ENCODE results near the gene RNF8.
"Not testable (repeated sequence)": the region's sequence is repeated elsewhere in the genome, so short reads cannot be mapped to it uniquely, and the experiment has no call there.

Gene RNF8

GRCh38 chr6:37392821-37393220, 39.0 kb downstream of the RNF8 start:
- Mint-ChIP-seq H3K27me3 (no peaks in the 10 kb centered on the region), H3K4me3 (no peak overlapping the region), H3K9me3 (ENCODE audit: low read depth) (no peaks in the 10 kb centered on the region), H3K4me1 (ENCODE audit: low read depth) (no peaks in the 10 kb centered on the region), H3K36me3 (peaks cover 7% of the 10 kb centered on the region), H3K27ac (no peak overlapping the region)

- no peak overlapping the region for H3K4me3 Mint-ChIP-seq
- H3K9me3 Mint-ChIP-seq (ENCODE audit: low read depth), result no peaks in the 10 kb centered on the region
- no peaks in the 10 kb centered on the region for H3K27me3 Mint-ChIP-seq
- no peaks in the 10 kb centered on the region for H3K4me1 Mint-ChIP-seq (ENCODE audit: low read depth)
- no peak overlapping the region for H3K27ac Mint-ChIP-seq
- peaks cover 7% of the 10 kb centered on the region for H3K36me3 Mint-ChIP-seq
Observed at GRCh38 chr6:37393381-37393929, 39.7 kb downstream of the RNF8 start.

- Mint-ChIP-seq H3K27ac (no peak overlapping the region), H3K4me3 (no peak overlapping the region), H3K36me3 (peaks cover 2% of the 10 kb centered on the region), H3K4me1 (ENCODE audit: low read depth) (no peaks in the 10 kb centered on the region), H3K9me3 (ENCODE audit: low read depth) (no peaks in the 10 kb centered on the region), H3K27me3 (no peaks in the 10 kb centered on the region)
Observed at GRCh38 chr6:37396571-37397180, 42.9 kb downstream of the RNF8 start.

- no peak overlapping the region for H3K4me3 Mint-ChIP-seq
- no peak overlapping the region for H3K27ac Mint-ChIP-seq
- no peaks in the 10 kb centered on the region for H3K27me3 Mint-ChIP-seq
- no peaks in the 10 kb centered on the region for H3K4me1 Mint-ChIP-seq (ENCODE audit: low read depth)
- no peaks in the 10 kb centered on the region for H3K9me3 Mint-ChIP-seq (ENCODE audit: low read depth)
- H3K36me3 Mint-ChIP-seq, result no peaks in the 10 kb centered on the region
Observed at GRCh38 chr6:37399131-37399530, 45.3 kb downstream of the RNF8 start.

GRCh38 chr6:37399795-37400490, 46.2 kb downstream of the RNF8 start:
- no peak overlapping the region for H3K4me3 Mint-ChIP-seq
- H3K27ac Mint-ChIP-seq, result no peak overlapping the region
- no peaks in the 10 kb centered on the region for H3K9me3 Mint-ChIP-seq (ENCODE audit: low read depth)
- no peaks in the 10 kb centered on the region for H3K27me3 Mint-ChIP-seq
- H3K4me1 Mint-ChIP-seq (ENCODE audit: low read depth), result no peaks in the 10 kb centered on the region
- no peaks in the 10 kb centered on the region for H3K36me3 Mint-ChIP-seq

GRCh38 chr6:37401658-37402057, 47.9 kb downstream of the RNF8 start:
- not testable (repeated sequence) for H3K36me3 Mint-ChIP-seq; H3K27ac Mint-ChIP-seq; H3K4me1 Mint-ChIP-seq (ENCODE audit: low read depth); H3K9me3 Mint-ChIP-seq (ENCODE audit: low read depth); H3K4me3 Mint-ChIP-seq; H3K27me3 Mint-ChIP-seq

GRCh38 chr6:37406726-37407341, 53.1 kb downstream of the RNF8 start:
- Mint-ChIP-seq H3K27me3 (no peaks in the 10 kb centered on the region), H3K9me3 (ENCODE audit: low read depth) (no peaks in the 10 kb centered on the region), H3K36me3 (no peaks in the 10 kb centered on the region), H3K27ac (no peak overlapping the region), H3K4me1 (ENCODE audit: low read depth) (no peaks in the 10 kb centered on the region), H3K4me3 (no peak overlapping the region)

GRCh38 chr6:37407948-37408347, 54.2 kb downstream of the RNF8 start:
- Mint-ChIP-seq H3K36me3 (no peaks in the 10 kb centered on the region), H3K4me3 (no peak overlapping the region), H3K27me3 (no peaks in the 10 kb centered on the region), H3K4me1 (ENCODE audit: low read depth) (no peaks in the 10 kb centered on the region), H3K27ac (no peak overlapping the region), H3K9me3 (ENCODE audit: low read depth) (no peaks in the 10 kb centered on the region)

GRCh38 chr6:37409501-37409900, 55.7 kb downstream of the RNF8 start:
- Mint-ChIP-seq H3K27me3 (no peaks in the 10 kb centered on the region), H3K9me3 (ENCODE audit: low read depth) (no peaks in the 10 kb centered on the region), H3K27ac (no peak overlapping the region), H3K4me3 (no peak overlapping the region), H3K4me1 (ENCODE audit: low read depth) (no peaks in the 10 kb centered on the region), H3K36me3 (no peaks in the 10 kb centered on the region)

- Mint-ChIP-seq H3K9me3 (ENCODE audit: low read depth) (no peaks in the 10 kb centered on the region), H3K4me1 (ENCODE audit: low read depth) (no peaks in the 10 kb centered on the region), H3K4me3 (no peak overlapping the region), H3K27ac (no peak overlapping the region), H3K36me3 (no peaks in the 10 kb centered on the region), H3K27me3 (no peaks in the 10 kb centered on the region)
Observed at GRCh38 chr6:37417393-37417792, 63.6 kb downstream of the RNF8 start.

- Mint-ChIP-seq H3K9me3 (ENCODE audit: low read depth) (no peaks in the 10 kb centered on the region), H3K4me1 (ENCODE audit: low read depth) (no peaks in the 10 kb centered on the region), H3K27me3 (no peaks in the 10 kb centered on the region), H3K4me3 (no peak overlapping the region), H3K27ac (no peak overlapping the region), H3K36me3 (no peaks in the 10 kb centered on the region)
Observed at GRCh38 chr6:37418722-37419121, 64.9 kb downstream of the RNF8 start.

- Mint-ChIP-seq H3K36me3 (no peaks in the 10 kb centered on the region), H3K27me3 (peaks cover 3% of the 10 kb centered on the region), H3K9me3 (ENCODE audit: low read depth) (no peaks in the 10 kb centered on the region), H3K27ac (no peak overlapping the region), H3K4me3 (no peak overlapping the region), H3K4me1 (ENCODE audit: low read depth) (peaks cover under 1% of the 10 kb centered on the region)
Observed at GRCh38 chr6:37426058-37426944, 72.5 kb downstream of the RNF8 start.

GRCh38 chr6:37426945-37427510, 73.2 kb downstream of the RNF8 start:
- no peak overlapping the region for H3K27ac Mint-ChIP-seq
- peaks cover 3% of the 10 kb centered on the region for H3K27me3 Mint-ChIP-seq
- H3K4me3 Mint-ChIP-seq, result no peak overlapping the region
- peaks cover 1% of the 10 kb centered on the region for H3K4me1 Mint-ChIP-seq (ENCODE audit: low read depth)
- no peaks in the 10 kb centered on the region for H3K9me3 Mint-ChIP-seq (ENCODE audit: low read depth)
- H3K36me3 Mint-ChIP-seq, result no peaks in the 10 kb centered on the region

- H3K4me1 Mint-ChIP-seq (ENCODE audit: low read depth), result peaks cover 14% of the 10 kb centered on the region
- no peaks in the 10 kb centered on the region for H3K9me3 Mint-ChIP-seq (ENCODE audit: low read depth)
- no peak overlapping the region for H3K27ac Mint-ChIP-seq
- H3K4me3 Mint-ChIP-seq, result no peak overlapping the region
- no peaks in the 10 kb centered on the region for H3K36me3 Mint-ChIP-seq
- peaks cover 3% of the 10 kb centered on the region for H3K27me3 Mint-ChIP-seq
Observed at GRCh38 chr6:37429352-37429750, 75.6 kb downstream of the RNF8 start.
